Suppressor macrophage (primary cell): ENCODE results near the gene ORAI1.
A peak's percentile ranks its signal among the peaks of the same experiment; 100 is the strongest.
"Not testable (repeated sequence)": the region's sequence is repeated elsewhere in the genome, so short reads cannot be mapped to it uniquely, and the experiment has no call there.

Source experiments
- DNase-seq, 4 experiments: peaks; one replicate each; pipeline ENCODE4 v3.0.0-alpha.2; 2020 to 2022

The ORAI1 gene

DNA sequence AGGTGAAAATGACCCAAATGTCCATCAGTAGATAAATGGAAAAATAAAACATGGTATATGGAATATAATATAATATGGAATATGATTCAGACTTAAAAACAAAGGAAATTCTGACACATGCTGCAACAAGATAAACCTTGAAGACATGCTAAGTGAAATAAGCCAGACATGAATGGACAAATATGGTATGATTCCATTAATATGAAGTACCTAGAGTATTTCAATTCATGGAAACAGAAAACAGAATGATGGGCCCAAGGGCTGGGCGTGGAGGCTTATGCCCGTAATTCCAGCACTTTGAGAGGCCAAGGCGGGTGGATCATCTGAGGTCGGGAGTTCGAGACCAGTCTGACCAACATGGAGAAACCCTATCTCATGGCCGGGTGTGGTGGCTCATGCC is 22.7 kb upstream of the ORAI1 start:
- no peak for DNase-seq

DNA sequence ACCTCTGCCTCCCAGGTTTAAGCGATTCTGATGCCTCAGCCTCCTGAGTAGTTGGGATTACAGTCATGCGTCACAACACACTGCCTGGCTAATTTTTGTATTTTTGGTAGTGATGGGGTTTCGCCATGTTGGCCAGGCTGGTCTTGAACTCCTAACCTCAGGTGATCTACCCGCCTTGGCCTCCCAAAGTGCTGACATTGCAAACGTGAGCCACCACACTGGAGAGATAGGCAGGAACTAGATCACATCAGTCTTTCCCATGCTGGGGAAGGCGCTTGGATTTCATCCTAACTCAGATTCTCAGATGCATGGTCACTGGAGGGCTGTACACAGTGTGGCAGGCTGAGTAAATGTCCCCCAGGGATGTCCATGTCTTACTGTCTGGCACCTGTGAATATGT is 18.0 kb upstream of the ORAI1 start:
- no peak for DNase-seq

DNA sequence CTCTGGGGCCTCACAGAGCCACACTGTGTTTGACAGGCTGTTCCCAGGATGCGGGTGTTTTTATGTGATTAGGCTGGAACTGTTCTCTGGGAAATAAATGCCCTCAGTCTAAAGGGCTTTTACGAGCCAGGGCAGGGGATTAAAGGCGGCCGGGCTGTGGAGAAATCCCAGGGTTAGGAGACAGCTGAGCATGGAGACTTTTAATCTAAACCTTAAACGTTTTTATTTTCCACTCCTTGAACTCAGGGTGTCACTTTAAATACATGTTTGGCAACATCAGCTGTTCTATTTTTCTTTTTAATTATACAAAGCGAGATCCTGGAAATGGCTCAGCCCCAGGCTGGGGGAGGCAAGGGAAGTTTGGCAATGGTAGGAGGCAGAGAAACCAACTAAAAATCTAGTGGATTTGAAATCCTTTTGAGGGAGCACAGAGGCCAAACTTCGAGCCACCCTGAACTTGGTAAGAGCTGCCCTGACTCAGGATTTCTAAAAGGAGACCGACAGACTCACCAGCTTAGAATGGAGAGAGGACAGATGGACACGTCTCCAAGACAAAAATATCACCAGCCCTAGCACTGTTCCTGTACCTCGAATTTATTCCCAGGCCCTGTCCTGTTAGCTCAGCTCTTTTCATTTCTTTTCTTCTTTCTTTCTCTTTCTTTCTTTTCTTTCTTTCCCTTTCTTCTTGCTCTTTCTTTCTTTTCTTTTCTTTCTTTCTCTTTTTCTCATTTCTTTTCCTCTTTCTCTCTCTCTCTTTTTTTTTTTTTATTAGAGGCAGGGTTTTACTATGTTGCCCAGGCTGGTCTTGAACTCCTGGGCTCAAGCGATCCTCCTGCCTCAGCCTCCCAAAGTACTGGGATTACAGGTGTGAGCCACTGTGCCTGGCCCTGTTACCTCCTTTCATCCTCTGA is 15.8 kb upstream of the ORAI1 start:
- DNase-seq, result no peak

DNA sequence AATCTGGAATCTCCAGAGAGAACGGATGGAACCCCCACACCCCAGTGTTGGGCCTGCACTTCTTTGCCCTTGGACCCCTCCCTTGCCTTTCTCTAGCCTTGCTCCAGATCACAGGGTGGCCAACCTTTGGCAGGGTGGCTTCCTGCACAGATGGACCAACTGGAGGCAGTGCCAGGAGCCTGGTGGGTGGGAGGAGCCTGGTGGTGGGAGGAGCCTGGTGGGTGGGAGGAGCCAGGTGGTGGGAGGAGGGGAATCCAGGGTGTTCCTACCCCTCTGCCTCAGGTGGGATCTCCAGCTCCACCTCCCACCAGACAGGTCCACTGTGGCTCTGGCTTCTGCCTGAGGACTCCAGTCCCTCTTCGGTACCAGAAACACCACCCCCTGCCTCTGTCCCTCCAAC is 15.0 kb upstream of the ORAI1 start:
- DNase-seq, result no peak

DNA sequence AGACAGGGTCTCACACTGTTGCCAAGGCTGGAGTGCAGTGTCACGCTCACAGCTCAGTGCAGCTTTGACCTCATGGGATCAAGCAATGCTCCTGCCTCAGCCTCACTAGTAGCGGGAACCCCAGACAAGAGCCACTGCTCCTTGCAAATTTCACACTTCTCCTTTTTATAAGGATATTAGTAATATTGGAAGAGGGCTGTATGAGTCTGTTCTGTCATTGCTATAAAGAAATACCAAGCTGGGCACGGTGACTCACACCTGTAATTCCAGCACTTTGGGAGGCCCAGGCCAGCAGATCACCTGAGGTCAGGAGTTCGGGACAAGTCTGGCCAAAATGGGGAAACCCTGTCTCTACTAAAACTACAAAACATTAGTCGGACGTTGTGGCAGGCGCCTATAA is 12.9 kb upstream of the ORAI1 start:
- DNase-seq, result peak; percentile 36 to 67 (median 52)

DNA sequence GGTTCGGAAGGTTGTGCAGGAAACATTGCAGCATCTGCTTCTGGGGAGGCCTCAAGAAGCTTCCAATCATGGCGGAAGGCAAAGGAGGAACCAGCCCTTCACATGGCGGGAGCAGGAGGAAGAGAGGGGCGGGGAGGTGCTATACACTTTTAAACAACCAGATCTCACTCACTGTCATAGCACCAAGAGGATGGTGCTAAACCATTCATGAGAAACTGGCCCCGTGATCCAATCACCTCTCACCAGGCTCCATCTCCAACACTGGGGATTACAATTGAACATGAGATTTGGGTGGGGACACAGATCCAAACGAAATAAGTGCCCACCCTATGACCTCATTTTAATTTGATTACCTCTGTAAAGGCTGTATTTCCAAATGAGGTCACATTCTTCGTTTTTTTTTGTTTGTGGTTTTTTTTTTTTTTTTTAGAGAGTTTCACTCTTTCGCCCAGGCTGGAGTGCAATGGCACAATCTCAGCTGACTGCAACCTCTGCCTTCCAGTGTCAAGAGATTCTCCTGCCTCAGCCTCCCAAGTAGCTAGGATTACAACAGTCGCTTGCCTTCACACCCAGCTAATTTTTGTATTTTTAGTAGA is 11.4 kb upstream of the ORAI1 start:
- peak in 3 of 4 experiments; percentile 27 to 39 (median 28) for DNase-seq

DNA sequence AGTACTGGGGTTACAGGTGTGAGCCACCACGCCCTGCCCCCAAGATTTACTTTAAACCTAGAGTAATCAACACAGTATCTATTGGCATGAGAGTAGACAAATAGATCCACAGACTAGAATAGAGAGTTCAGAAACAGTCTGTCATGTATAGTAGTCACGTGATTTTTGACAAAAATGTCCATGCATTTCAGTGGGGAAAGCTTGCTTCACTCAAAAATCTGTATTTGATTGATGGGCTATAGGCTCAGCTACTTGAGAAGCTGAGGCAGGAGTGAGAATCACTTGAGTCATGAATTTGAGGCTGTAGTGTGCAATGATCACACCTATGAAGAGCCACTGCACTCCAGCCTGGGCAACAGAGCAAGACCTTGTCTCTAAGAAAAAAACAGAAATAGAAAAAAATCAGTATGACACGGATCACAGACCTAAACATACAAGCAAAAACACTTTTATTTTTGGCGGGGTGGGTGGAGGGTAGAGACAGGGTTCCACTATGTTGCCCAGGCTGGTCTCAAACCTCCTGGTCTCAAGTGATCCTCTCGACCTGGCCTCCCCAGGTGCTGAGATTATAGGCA is 7.6 kb upstream of the ORAI1 start:
- DNase-seq, result no peak

DNA sequence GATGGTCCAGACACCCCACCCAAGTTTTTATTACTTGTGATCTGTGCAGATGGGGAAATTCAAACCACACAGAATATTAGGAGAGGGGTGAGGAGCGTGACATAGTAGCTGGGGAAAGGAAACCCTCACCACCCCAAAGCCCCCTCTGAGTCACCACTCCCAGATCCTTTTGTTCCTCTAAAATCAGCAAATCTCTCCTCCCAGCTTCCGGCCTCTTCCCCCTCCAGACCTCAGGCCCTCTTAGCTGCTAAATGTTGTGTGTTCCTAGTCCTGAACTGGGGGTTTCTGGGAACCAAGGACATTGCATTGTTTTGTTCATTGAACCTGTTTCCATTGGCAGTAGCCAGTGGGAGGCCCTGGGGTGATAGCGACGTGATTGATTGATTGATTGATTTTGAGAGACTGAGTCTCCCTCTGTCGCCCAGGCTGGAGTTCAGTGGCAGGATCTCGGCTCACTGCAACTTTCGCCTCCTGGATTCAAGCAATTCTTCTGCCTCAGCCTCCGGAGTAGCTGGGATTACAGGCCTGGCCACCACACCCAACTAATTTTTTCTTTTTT is 5.9 kb upstream of the ORAI1 start:
- DNase-seq, result peak; percentile 68 to 79 (median 73)

DNA sequence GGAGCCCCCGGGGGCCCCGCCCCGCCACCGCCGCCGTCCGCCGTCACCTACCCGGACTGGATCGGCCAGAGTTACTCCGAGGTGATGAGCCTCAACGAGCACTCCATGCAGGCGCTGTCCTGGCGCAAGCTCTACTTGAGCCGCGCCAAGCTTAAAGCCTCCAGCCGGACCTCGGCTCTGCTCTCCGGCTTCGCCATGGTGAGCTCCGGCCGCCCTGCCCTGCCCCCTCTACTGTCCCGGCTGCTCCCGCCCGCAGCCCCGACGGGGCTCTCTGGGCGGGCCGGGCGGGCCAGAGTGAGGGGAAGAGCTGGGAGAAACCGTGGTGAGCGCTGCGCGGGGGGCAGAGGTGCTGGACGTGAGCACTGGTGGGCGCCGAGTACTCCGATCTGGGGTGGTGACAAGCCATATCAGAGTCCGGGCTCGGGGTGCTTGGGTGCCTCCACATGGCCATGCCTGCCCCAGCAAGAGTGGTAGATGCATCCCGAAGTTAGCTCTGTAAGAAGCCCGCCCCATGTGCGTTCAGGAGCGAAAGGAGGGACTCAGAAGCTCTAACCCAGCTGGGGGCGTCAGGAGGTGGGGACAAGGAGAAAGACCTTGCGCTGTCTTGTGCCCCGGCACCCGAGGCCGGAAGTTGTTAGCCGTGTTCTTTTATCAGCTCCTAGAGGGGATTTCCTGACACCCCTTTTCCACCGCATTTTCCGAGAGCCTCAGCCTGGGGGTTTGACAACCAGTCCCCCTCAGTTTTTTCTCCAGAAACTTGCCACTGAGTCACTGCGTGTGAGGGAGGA is 717 bp downstream of the ORAI1 start:
- DNase-seq, result peak; percentile 47 to 74 (median 64)

DNA sequence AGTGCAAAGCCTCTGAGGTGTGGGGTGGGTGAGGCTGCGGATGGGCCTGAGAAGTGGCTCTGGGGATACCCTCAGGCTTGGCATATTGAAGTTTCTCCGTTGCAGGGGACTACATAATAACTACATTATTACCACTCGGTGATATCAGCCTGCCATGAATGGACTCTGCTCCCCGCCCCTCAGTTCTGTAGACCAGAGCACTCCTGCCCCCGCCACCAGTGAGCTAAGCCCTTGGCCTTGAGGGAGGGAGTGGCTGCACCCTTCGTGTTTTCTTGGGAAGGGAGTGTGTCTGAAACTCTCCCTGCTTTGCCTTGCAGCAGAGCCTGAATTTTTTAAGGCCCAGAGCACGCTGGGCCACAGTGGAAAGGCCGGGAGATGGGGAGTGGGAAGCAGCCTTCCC is 1.7 kb downstream of the ORAI1 start:
- DNase-seq, result peak; percentile 18 to 53 (median 40)

DNA sequence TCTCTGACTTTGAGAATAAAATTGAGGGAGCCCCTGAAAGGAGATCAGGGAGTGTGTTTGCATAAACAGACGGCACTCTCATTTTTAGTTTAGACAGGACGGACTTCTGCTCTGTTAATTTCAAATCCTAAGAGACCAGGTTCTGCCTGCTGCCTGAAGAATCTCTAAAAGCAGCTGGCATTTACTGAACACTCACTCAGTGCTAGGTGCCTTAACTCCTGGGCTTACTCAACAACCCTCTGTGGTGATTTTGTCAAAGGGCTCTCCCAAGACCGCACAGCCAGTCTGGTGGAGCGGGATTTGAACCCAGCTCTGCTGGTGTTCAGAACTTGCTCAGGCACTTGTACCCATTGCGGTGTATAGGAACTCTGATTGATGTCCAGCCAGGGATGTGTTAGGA is 2.2 kb downstream of the ORAI1 start:
- DNase-seq, result no peak

DNA sequence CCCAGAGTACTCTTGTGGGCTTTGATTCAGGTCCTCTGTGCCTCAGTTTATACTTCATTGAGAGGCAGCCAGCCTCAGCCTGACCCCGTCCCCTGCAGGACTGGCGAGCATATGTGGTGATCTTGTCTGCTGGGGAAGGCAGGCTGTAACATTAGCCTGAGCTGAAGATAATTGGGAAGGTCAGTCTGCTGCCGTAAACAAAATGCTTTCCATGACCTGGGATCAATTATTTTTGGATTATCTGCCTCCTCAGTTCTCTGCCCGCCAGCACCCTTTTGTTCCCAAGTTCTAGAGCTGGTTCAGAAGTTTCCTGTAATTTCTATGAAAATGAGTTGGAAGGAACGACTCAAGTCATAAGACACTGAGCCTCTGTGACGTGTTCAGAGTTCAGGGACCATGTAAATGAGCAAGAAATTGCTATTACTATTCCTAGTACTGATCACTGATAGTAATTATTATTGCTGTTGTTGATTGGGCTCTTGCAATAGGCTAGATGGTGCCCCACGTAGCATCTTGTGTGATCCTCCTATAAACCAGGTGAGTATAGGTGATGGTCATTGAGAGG is 4.5 kb downstream of the ORAI1 start:
- DNase-seq, result no peak

DNA sequence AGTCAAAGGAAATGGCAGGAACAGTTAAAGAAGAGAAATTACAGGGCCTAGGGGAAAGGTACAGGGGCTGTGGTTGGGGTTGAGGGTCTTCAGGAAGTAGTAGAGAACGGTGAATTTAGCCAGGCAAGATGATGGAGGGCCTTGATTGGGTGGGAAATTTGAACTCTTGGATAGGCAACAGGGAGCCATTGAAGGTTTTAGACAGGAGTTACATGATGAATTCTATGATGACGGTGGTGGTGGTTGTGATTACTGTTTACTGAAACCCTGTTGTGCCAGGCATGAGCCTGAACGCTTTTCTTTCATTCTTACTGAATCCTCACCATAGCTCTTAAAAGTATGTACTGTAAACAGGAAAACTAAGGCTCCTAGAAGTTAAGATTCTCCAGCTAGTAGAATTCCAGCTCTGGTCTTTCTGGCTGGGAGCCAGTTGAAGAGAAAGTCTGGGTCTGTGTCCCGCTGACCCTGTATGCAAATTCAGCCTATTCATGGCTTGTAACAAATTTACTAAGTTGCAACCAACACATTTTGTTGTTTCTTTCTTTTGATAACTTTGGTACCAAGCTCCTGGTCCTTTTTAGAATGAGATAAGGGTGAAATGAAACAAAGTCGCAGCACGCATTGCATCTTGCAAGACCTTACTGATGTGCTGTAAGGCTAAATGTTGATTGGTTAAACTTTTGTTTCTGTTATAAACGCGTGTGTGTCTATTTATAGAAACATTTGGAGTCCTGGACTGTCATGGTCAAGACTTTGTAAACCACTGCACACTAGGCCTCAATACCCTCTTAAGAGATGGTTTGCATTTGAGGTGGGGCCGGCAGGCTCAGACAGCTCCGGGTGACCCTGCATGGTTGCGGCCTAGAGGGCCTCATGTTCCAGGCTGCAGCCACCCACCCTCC is 6.0 kb downstream of the ORAI1 start:
- no peak for DNase-seq

DNA sequence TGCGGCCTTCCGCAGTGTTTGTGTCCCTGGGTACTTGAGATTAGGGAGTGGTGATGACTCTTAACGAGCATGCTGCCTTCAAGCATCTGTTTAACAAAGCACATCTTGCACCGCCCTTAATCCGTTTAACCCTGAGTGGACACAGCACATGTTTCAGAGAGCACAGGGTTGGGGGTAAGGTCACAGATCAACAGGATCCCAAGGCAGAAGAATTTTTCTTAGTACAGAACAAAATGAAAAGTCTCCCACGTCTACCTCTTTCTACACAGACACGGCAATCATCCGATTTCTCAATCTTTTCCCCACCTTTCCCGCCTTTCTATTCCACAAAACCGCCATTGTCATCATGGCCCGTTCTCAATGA is 7.5 kb downstream of the ORAI1 start:
- DNase-seq, result not testable (repeated sequence)

DNA sequence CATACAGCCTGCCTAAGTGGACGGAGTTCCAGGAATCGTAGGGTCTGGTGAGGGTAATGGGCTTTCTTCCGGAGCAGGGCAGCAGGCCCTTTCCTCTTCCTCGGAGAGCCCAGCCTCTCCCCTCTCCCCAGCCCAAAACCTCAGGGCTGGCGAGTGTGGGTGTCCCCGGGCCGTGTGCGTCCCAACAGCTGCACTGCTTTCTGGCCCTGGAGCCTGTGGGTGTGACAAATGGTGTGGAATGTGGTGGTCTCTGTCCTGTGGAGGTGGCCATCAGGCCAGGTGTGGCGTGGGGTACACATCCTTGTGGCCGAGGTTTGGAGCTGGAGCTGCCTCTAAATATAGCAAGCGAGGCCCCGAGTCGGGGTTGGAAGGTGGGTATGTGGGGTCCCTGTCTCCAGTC is 8.5 kb downstream of the ORAI1 start:
- no peak for DNase-seq

DNA sequence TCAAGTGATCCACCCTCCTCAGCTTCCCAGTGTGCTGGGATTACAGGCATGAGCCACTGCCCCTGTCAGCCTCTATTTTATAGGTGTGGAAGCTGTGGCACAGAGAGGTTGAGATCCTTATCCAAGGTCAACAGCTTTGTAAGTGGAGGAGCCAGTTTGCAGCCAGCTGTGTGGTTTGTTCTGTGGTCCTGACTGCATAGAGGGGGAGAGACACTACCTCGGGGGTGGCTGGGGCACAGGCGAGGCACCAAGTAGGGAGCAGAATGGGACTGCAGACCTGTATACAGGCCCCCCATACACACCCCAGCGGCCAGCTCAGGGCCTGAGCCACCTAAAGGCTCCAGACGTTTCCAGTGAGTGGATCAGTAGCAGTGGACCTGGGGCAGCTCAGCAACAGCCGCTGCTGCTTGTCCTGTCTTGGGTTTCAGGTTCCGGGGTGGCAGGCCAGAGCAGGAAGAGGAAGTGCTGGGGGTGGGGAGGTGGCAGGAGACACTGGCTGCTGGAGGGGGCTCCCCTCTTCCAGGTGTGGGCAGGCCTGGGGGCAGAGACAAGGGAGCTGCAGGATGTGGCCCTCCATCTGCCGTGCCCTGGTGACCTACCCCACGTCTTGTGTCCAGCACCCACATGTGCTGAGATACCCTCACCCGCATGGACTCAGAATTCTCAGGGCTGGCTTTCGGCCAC is 11.0 kb downstream of the ORAI1 start:
- DNase-seq, result peak; percentile 54 to 75 (median 64)

DNA sequence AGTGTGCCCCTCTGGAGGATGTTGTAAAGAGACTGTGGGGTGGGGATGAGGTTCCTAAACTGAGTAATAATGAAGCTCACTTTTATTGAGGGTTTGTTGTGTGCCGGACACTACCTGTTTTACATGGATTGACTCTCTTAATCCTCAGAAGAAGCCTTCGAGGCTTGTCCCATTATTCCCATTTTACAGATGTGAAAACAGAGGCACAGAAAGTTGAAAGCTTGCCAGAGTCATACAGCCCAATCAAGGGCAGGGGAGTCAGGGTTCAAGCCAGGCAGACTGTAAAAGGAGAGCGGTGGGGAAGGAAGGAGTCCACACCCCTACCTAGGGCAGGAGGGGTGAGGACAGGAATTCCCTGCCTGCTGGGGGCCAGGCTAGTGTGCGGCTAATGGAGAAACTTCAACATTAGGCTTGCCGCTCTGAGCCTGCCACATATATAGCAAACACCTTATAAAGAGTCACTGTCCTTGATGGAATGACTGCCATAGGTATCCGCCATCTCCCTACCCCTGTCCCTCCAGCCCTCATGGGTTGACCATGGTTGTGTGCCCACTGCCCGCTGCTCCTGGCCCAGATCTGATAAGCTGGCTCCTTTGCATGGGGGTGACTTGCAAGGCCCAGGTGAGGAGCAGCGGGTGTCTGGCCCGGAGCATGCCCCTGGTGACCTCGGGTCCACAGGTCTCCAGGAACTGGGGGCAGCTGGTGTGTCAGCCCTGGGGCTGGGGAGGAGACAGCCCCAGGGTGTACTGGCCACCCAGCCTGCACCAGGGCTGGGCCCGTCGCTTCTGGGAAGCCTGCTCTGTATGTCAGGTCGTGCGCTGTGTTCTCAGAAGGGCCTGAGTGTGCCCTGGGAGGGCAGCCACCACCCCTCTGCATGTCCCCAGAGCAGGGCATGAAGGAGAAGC is 12.2 kb downstream of the ORAI1 start:
- no peak for DNase-seq

DNA sequence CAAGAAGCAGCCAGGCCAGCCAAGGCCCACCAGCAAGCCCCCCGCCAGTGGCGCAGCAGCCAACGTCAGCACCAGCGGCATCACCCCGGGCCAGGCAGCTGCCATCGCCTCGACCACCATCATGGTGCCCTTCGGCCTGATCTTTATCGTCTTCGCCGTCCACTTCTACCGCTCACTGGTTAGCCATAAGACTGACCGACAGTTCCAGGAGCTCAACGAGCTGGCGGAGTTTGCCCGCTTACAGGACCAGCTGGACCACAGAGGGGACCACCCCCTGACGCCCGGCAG is 15.0 kb downstream of the ORAI1 start:
- DNase-seq, result no peak

DNA sequence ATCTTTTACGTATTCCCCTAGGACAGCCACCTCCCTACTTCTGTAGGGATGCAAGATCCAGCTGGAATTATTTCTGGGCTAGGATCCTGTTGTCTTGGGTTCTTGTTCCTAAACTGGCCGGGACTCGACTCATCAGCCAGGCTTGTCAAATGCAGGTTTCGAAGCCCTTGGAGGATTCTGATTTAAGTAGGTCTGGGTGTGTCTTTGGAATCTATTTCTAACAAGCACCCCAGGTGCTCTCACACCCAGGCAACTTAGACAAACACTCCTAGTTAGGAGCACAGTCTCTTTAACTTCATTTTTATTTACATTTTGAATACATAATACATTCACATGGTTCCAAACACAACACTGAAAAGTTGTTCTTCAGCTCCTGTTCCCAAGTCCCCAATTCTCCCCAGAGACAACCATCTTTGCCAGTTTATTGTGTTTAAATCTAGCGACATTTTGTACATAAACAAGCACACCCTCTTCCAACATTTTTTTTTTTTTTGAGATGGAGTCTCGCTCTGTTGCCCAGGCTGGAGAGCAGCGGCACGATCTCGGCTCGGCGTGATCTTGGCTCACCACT is 22.2 kb downstream of the ORAI1 start:
- no peak for DNase-seq

DNA sequence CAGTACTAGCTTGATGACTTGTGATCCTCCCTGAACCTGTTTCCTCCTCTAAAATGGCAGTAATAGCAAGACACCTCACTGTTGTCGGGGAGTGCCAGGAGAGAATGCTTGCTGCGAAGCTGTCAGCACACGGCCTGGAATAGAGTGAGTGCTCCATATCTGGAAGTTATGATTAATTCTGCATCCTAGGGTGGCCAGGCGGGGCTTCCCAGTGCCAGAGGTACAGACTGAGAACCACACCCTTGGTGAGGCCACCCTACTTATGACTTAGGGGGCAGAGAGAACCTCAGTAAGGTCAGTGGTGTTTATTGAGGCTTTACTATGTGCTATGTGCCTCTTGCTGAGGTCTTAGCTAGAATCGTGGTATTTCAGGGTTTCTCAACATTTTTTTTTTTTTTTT is 23.0 kb downstream of the ORAI1 start:
- DNase-seq, result no peak
